Tibial artery (tissue), 4 donors: Measurements from ENCODE around the gene ZHX3.

Experiments used
- DNase-seq, 2 donors: peaks; one replicate each; pipeline ENCODE4 v3.0.0-alpha.2; 2019
- H3K27ac ChIP-seq, 2 donors: fragments of 200-600 bp; sonication (generic) in 1 of 2; 1 replicate in 1 of 2; 2 replicates in 1 of 2; pipeline ENCODE4 v1.5.1; 2018 to 2019; ENCODE audit warnings: mild to moderate bottlenecking in 1 of 2
- H3K27me3 ChIP-seq, 2 donors: fragments of 200-600 bp; sonication (generic) in 1 of 2; one replicate each; pipeline versions ENCODE4 v1.5.1 to v1.6.0; 2016 to 2019
- H3K36me3 ChIP-seq, 3 donors: fragments of 200-600 bp; sonication (generic) in 2 of 3; one replicate each; pipeline ENCODE4 v1.5.1; 2016 to 2019; ENCODE audit warnings: mild to moderate bottlenecking in 2 of 3
- H3K4me1 ChIP-seq, 4 donors: fragments of 200-600 bp; sonication (generic) in 2 of 4; 1 replicate in 3 of 4; 2 replicates in 1 of 4; pipeline ENCODE4 v1.5.1; 2016 to 2019
- H3K4me3 ChIP-seq, 2 donors: fragments of 200-600 bp; sonication (generic) in 1 of 2; 1 replicate in 1 of 2; 2 replicates in 1 of 2; pipeline ENCODE4 v1.5.1; 2018 to 2019; ENCODE audit warnings: mild to moderate bottlenecking in 2 of 2
- H3K9me3 ChIP-seq, 3 donors: fragments of 200-600 bp; sonication (generic) in 1 of 3; one replicate each; pipeline ENCODE4 v1.5.1; 2016 to 2019
- CTCF ChIP-seq, 2 experiments: fragments of 200-600 bp in 1 of 2; fragments of 450-650 bp in 1 of 2; IDR thresholded peaks; one replicate each; pipeline ENCODE4 v1.5.1; 2017 to 2019; ENCODE audit warnings: antibody characterized with exemption in 2 of 2, mild to moderate bottlenecking in 1 of 2, moderate library complexity in 1 of 2
- intact Hi-C: fragments of 100-400 bp; cut with DNase I; formaldehyde crosslinking; loops from one replicate; pipeline ENCODE4 v1.15.0; 2023; ENCODE audit warnings: low total_unique reads

ZHX3 gene

GRCh38 chr20:41169162-41169690, 148.3 kb downstream of the ZHX3 start:
- H3K27ac ChIP-seq, result peak overlapping the region in 1 of 2 donors; percentile 83
- peak; percentile 17 to 28 for DNase-seq
- no peak overlapping the region for H3K4me3 ChIP-seq
- H3K9me3 ChIP-seq, result no peaks in the 10 kb centered on the region
- peaks cover 0 to 24% (median 22%) of the 10 kb centered on the region in 4 donors for H3K4me1 ChIP-seq
- H3K27me3 ChIP-seq, result no peaks in the 10 kb centered on the region
- no peak for TF ChIP-seq CTCF (IDR thresholded peaks at IDR 0.05)
- intact Hi-C loops, result no loop called here
- peaks cover 63 to 91% (median 85%) of the 10 kb centered on the region in 3 donors for H3K36me3 ChIP-seq

GRCh38 chr20:41168281-41169161, 149.0 kb downstream of the ZHX3 start:
- intact Hi-C loops, result no loop called here
- peaks cover 0 to 17% (median 15%) of the 10 kb centered on the region in 4 donors for H3K4me1 ChIP-seq
- no peak overlapping the region for H3K27ac ChIP-seq
- H3K9me3 ChIP-seq, result no peaks in the 10 kb centered on the region
- peaks cover 63 to 91% (median 85%) of the 10 kb centered on the region in 3 donors for H3K36me3 ChIP-seq
- H3K27me3 ChIP-seq, result no peaks in the 10 kb centered on the region
- no peak for TF ChIP-seq CTCF (IDR thresholded peaks at IDR 0.05)
- H3K4me3 ChIP-seq, result no peak overlapping the region
- DNase-seq, result peak; percentile 18 to 64

- Histone ChIP-seq H3K27me3 (no peaks in the 10 kb centered on the region), H3K4me1 (peaks cover 0 to 8% (median 6%) of the 10 kb centered on the region in 4 donors), H3K9me3 (no peaks in the 10 kb centered on the region), H3K4me3 (no peak overlapping the region), H3K27ac (no peak overlapping the region), H3K36me3 (peaks cover 70 to 97% (median 91%) of the 10 kb centered on the region in 3 donors)
- peak in 1 of 2 donors; percentile 43 for DNase-seq
- intact Hi-C loops, result no loop called here
- no peak for TF ChIP-seq CTCF (IDR thresholded peaks at IDR 0.05)
These were observed 149.9 kb downstream of the ZHX3 start for GRCh38 chr20:41167481-41168253.

GRCh38 chr20:41167118-41167470, 150.4 kb downstream of the ZHX3 start:
- Histone ChIP-seq H3K4me3 (no peak overlapping the region), H3K36me3 (peaks cover 70 to 97% (median 90%) of the 10 kb centered on the region in 3 donors), H3K9me3 (no peaks in the 10 kb centered on the region), H3K27me3 (no peaks in the 10 kb centered on the region), H3K4me1 (peaks cover 0 to 3% (median 1%) of the 10 kb centered on the region in 4 donors), H3K27ac (no peak overlapping the region)
- DNase-seq, result peak in 1 of 2 donors; percentile 52
- intact Hi-C loops, result no loop called here
- TF ChIP-seq CTCF (IDR thresholded peaks at IDR 0.05), result no peak

GRCh38 chr20:41166201-41167117, 151.1 kb downstream of the ZHX3 start:
- Histone ChIP-seq H3K4me1 (peaks cover 0 to 5% (median 0%) of the 10 kb centered on the region in 4 donors), H3K9me3 (no peaks in the 10 kb centered on the region), H3K36me3 (peaks cover 68 to 90% (median 88%) of the 10 kb centered on the region in 3 donors), H3K27ac (no peak overlapping the region), H3K4me3 (no peak overlapping the region), H3K27me3 (no peaks in the 10 kb centered on the region)
- intact Hi-C loops, result no loop called here
- TF ChIP-seq CTCF (IDR thresholded peaks at IDR 0.05), result no peak
- DNase-seq, result peak in 1 of 2 donors; percentile 60
